Neural progenitor cell (in vitro differentiated cells): ENCODE measurements around the gene SMOC2.

ENCODE experiments used
- CTCF ChIP-seq: fragments of 200-600 bp; sonication (generic); IDR thresholded peaks from 2 replicates; pipeline ENCODE4 v1.5.1; 2017; ENCODE audit warnings: antibody characterized with exemption, mild to moderate bottlenecking
- EZH2 ChIP-seq: fragments of 200-600 bp; sonication (generic); IDR thresholded peaks from 2 replicates; pipeline ENCODE4 v1.6.1; 2017; ENCODE audit warnings: antibody characterized with exemption, mild to moderate bottlenecking, moderate library complexity
- EZH2phosphoT487 ChIP-seq: fragments of 200-600 bp; sonication (generic); IDR thresholded peaks from 2 replicates; pipeline ENCODE4 v1.6.1; 2017; ENCODE audit warnings: antibody characterized with exemption

DNA sequence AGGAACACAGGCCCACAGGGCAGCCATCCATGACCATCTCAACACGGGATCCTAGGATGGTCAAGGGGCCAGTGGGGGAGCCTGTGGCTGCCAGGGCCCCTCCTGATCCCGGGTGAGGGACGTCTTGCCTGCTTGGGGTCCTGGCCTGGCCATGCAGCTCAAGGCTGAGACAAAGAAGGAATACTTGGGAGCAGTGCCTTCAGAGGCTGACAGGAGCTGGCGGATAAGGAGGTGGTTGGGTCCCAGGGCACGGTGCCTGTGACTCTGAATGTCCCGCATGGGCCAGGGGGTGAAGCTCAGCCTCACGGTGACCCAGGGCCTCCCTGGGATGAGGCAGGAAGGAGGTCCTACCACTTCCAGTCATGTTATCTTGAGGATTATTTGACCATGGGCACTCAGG lies 95.2 kb downstream of the SMOC2 start:
- TF ChIP-seq CTCF: no peak
- TF ChIP-seq EZH2: no peak
- no peak for TF ChIP-seq EZH2phosphoT487
